GM19193 (cell line): ENCODE results near the gene NDUFAF8.

Source experiments
- POLR2A ChIP-seq: IDR thresholded peaks from 4 replicates; pipeline ENCODE4 v1.6.1; 2011; ENCODE audit not compliant: insufficient read depth, insufficient read length; ENCODE audit errors: extremely low read depth

NDUFAF8 gene

DNA sequence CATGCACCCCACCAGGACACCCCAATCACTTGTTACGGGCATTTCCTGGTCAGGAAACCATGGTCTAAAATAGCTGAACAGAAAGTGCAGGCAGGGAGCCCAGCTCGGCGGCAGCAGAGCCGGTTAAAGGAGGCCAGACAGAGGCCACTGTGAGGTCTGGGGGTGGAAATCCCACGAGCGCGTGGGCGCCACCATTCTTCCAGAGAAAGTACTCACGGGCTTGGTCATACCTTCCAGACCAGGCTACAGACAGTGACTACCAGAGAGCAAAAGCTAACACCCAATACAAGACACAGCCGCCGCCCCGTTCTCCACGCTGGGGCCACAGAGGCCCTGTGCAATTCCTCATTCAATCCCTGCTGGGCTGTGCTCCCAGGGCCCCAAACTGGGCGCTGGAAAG is 28.2 kb upstream of the NDUFAF8 start:
- no peak for TF ChIP-seq POLR2A

DNA sequence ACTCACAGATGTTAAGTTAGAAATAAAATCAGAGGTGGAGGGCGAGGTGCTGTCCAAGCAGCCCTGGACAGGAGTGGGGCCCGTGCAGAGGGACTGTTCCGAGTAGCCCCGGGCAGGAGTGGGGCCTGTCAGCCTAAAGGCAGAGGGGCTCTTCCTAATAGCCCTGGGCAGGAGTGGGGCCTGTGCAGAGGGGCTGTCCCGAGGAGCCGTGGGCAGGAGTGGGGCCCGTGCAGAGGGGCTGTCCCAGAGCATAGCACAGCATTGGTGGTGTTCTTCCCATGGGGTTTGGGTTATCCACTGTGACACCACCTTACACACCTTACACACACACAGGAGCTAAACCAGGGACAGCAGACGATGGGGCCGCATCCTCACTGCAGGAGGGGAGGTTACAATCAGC is 26.8 kb upstream of the NDUFAF8 start:
- no peak for TF ChIP-seq POLR2A

DNA sequence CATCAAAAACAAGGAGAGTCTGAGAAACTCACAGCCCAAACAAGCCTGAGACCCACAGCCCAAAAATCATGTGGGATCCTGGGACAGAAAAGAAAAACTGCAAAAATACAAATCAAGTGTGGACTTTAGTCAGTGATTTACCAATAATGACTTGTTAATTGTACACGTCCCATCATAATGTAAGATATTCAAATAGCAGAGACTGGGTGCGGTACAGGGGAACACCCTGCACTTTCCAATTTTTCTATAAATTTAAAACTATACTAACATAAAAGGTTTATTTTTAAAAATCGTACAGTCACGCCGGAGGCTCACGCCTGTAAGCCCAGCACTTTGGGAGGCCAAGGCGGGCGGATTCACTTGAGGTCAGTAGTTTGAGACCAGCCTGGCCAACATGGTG is 25.1 kb upstream of the NDUFAF8 start:
- TF ChIP-seq POLR2A: no peak

DNA sequence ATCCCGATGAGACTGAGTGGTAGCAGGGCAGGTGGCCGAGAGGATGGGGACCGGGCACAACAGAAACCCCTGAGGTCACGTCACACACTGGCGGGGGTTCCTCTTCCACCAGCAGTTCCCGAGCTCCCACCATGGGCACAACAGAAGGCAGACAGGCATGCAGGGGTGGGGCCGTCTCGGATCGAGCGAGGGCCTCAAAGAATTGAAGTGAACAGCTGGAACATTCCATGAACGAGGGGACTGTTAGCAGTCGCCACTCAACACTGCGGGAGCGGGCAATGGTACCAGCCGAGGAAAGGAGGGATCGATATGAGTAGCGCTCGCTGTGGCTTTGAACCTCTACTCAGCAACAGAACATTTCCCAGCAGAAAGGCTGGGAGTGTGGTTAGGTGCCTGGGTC is 21.6 kb upstream of the NDUFAF8 start:
- TF ChIP-seq POLR2A: no peak

DNA sequence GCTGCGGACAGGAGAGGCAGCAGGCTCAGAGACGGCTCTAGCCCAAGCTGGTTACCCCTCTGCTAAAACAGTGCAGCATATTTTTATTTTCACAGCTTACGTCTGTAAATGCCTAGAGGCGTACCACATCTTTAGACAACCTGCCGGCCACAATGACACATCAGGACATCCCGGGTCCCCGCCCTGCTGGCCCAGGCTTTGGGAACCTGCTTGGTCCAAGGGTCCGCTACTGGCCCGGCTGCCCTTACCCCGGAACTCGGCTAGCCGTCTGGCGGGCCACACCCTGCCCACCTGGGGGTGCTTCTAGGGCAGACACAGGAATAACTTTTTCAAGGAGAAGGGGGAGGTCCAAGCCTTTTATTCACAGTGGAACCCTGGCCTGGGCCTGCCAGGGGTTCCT is 20.7 kb upstream of the NDUFAF8 start:
- TF ChIP-seq POLR2A: no peak

DNA sequence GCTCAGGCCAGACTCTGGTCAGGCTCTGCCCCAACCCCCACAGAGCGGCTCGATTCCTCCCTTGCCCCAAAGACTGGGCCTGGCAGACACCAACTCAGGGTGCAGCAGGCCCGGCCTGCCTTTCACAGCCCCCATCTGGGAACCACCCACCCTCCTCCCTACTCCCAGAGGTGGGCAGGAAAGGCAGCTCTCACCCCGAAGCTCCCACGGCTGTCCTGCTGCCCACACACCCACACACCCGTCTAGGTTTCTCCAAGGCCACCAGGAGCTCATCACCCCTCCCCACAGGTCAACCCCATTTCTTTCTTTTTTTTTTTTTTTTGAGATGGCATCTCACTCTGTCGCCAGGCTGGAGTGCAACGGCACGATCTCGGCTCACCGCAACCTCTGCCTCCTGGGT is 20.1 kb upstream of the NDUFAF8 start:
- no peak for TF ChIP-seq POLR2A

DNA sequence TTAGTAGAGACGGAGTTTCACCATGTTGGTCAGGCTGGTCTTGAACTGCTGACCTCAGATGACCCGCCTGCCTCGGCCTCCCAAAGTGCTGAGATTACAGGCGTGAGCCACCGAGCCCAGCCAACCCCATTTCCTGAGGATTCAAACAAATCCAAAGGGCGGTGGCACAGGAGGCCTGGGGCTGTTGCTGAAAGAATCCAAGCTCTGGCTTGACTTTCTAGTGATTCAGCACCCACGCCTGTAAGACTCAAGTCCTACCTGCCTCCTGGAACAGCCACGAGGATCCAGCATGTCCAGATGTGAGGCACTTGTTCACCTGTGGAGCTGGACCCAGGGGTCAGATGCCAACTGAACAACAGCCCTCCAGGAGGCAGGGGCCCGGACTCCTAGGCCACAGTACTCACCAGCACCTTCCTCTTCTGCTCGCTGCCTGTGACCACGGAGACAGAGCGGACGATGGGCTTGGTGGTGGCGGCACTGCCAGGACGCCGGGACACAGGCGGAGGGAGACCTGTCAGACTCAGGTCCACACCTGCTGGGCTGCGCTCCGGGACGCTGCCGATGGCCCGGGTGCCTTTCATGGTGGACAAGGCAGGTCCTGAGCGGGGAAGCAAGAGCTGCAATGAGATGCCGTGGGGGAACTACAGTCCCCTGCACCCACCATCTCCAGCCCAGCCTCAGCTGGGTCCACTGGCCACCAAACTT is 19.5 kb upstream of the NDUFAF8 start:
- no peak for TF ChIP-seq POLR2A

DNA sequence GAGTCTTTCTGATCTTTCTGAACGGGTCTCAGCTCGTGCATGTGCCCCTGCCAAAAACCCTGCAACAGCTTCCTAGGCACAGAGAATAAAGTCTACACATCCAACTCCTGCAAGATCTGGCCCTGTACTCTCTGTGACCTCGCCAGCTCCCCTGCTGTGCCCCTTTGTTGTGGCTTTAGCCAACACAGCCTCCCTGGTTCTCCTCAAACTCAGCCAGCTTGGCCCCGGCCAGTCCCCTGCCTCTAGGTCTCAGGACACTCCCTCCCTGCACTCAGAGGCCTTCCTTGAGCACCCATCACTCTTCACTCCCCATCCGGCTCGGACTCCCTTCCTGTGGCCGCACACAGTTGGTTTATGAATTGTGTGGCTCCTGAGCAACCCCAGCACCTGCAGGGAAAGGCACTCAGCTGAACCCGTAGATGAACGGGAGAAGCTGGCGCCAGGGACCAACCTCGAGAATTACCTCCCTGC is 17.7 kb upstream of the NDUFAF8 start:
- TF ChIP-seq POLR2A: no peak

DNA sequence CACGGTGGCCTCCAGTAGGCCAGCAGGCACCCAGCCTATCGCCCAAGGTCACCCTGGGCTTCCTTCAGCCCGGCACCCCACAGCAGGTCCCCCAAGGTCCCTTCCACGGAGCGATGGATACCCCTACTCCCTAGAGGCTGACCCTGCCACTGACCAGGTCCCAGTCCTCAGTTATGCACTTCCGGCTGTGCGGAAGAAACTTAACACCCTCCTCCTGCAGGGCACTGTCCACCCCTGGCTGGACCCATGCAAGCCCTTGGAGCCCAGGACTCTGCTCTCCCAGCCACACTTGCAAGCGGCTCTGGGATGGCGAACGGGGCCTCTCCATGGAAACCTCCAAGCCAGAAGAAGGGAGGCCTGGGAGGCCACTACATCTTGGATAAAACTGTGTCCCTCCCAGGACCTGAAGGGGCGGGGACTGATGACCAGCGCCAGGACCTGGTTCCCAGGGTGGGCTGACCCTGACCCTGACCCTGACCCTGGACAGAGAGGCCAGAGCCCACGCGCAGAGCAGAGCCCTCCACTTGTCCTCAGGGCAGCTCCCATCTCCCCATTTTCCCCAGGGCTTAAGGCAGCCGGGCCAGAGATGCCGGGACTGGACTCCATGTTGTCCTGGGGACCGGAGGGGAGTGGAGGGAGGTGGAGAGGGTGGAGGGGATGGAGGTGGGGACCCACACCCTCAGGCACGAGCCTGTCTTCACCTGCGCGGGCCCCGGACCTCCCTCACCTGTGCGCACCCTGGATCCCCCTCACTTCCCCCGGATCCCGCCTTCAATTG is 17.1 kb upstream of the NDUFAF8 start:
- no peak for TF ChIP-seq POLR2A

DNA sequence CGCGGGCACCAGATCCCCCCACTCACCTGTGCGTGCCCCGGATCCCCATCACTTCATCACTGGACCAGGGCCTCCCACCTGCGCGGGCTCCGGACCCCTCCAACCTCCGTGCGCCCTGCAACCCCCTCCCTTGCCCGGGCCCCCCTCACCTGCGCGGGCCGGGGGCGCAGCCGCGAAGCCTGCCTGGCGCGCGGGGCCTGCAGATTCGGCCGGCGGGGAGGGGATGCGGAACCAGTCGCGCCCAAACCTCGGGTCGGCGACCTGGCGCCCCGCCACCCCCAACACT is 16.6 kb upstream of the NDUFAF8 start:
- no peak for TF ChIP-seq POLR2A

DNA sequence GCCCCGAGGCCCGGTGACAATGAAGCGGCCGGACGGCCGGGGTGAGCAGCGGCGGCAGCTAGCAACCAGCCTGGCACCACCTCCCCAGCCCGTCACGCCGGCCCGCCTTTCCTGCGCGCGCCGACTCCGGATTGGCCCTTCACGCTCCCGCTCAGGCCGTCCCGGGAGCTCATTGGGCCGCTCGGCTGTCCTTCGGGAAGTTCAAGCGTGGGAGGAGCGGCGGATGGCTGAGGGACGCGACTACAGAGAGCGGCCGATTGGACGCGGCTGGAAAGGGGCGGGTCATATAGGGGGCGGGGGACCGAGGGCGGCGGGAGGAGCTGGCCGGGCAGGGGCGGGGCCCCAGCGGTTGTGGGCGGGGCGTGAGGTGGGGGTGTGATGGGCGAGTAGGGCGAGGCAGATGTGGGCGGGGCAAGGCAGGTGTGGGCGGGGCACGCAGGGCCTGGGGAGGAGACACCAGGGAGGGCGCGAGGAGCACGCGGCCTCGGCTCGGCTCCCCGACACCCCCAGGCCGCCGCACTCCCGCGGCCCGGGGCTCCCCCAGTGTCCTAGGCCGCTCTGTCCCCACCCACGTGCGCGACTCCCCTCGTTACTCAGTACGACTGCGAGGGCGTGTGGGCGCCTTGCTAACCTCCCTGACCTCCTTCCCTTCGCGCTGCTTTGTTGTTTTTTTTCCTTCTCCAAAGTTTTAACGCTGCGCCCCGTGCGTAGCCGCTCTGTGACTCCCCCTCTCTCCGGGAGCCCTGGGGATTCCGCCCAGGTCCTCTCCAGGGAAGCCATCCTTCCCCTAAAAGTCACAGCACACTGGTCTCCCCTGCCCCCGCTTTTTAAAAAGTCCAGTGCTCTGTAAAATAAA is 16.0 kb upstream of the NDUFAF8 start, which contains the start of gene CEP131:
Gene CEP131 (minus strand): TSS at position 60 of the 856 bp plus-strand sequence. CDS start 2,909 bp downstream, outside the sequence.
- TF ChIP-seq POLR2A: no peak

DNA sequence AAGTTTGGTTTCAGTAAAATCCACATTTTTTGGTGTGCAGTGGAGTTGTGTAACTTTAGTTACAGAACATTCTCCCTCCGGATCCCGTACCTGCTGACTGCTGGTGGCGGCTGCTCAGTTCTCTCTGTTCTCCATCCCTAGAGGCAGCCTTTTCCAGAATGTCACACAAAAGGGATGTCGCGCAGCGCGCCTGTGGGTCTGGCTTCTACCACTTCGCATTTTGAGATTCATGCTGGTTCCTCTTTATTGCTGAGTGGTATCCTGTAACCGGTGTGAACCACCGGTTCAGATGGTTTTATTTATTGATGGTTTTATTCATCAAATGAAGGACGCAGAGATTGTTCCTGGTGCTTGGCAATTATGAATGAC is 15.4 kb upstream of the NDUFAF8 start:
- TF ChIP-seq POLR2A: no peak

DNA sequence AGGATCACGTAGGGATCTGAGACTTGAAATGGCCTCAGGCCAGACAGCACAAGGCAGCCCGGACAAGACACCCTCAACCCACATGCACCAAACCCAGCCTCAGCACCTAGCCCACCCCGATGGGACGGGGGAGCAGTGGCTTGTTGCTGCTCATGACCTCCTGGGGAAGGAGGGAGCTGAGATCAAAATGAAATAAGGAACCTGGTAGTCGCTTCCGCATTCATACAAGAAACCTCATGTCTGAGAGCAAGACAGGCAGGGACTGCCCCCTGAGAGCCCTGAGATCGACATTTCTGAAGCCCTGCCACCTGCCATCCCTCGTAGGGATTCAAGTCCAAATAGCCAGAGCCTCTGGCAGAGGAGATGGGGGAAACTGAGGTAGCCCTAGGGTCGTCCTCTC is 10.7 kb upstream of the NDUFAF8 start:
- TF ChIP-seq POLR2A: peak; percentile 44

DNA sequence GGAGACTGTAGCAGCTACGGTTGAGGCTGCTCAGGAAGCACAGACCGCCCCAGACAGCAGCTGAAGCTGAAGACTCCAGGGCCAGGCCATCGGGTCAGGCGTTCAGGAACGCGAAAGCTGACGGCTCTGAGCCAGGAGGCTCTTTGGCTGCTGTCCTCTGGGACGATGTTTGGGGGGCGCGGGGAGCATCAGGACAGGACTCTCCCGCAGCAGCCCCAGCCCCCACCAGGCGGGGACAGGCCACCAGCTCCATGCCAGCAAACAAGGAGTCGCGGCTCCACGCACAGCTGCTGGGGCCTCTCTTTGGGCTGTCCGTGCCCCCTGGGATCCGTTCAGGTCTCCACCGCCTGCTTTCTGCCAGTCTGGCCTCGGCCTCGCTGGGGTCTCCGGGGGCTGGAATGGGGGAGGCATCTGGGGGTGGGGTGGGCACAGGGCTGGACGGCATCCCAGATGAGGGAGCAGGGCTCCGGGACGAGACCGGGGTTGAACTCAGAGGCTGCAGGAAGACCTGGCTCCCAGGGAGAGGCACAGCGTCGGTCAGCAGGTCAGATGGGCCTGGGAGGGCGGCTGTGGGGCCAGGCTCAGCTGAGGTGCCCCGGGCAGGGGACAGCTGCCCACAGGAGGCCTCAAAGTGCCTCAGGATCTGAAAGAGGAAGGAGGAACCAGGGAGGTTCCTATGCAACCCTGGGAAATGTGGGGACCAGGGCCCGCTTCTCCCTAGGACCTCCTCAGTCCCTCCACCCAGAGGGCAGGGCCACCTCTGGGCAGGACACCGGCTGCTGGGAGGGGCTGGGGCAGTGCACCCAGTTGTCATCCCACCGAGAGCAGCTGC is 10.1 kb upstream of the NDUFAF8 start:
- no peak for TF ChIP-seq POLR2A

DNA sequence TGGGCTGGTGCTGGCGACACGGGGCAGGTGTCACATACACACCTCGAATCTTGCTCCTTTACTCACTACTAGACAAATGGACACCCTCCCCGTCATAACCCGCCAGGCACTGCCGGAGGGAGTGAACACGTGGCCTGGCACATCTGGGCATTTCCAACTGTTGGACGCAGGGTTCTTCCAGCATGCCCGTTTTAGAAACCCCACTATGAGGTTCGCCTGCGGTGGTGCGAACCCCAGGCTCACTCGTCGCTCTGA is 9.5 kb upstream of the NDUFAF8 start:
- TF ChIP-seq POLR2A: no peak

DNA sequence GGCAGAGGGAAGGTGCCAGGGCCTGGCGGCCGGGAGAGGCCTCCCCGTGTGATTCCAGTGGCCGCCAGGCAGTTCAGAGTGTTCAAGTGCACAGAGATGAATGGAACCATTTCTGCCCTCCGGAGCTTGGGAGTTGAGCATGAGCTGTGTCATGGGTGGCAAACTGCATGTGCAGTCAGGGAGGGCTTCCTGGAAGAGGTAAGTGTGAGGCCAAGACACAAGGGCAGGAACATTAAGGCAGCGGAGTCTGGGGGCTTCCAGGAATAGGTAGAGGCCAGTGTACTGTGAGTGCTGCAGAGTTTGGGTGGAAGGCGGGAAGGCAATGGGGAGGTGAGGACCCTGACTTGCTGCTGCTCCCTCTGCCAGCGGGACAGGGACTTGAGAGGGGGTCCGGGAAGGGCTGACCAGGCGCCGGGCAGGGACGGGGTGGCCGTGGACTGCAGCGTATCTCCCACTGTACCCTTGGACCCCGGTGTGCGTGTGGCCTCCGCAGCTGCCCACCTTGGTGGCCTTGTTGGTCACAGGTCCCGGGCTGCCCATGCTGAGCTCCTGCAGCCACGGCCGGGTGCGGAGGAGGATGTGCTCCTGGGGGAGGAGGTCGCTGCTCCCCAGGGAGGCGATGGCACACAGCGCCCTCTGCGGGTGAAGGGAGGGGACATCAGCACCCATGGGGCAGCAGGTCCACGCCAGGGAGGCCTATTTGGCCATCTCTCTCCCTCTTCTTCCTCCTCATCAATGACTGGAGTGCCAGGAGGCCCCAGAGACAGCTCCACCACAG is 8.9 kb upstream of the NDUFAF8 start:
- TF ChIP-seq POLR2A: no peak
